ENCODE data around the gene SLC66A3. TPM values are rescaled to one million over a fixed set of nuclear protein-coding genes. Genes with fewer than 3 reads are reported as not detected.

SLC66A3 gene
- polyA plus RNA-seq, 1 donor from 2014 or later = 7.0 TPM

DNA sequence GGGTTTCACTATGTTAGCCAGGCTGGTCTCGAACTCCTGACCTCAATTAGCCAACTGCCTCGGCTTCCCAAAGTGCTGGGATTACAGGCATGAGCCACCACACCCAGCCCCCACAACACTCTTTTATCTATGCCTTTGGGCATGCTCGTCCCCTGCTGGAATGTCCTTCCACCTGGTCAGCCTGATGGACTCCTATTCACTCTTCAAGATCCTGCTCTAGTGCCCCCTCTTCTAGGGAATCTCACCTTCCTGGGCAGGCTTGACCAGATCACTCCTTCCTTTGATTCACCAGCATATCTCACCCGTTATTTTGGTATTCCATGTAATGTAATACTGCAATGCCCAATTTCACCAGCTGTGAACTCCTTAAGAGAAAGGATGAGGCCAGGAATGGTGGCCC is 13.9 kb upstream of the SLC66A3 start:
- no peaks in the 10 kb centered on the region for H3K9me3 ChIP-seq (ENCODE audit: low read length)
- no peak overlapping the region for H3K4me3 ChIP-seq (ENCODE audit: low read length)
- H3F3A ChIP-seq (ENCODE audit: insufficient read depth, low read length, poor library complexity, severe bottlenecking) = no peaks in the 10 kb centered on the region
- H3K4me2 ChIP-seq (ENCODE audit: low read length) = no peak overlapping the region
- no peaks in the 10 kb centered on the region for H3K27me3 ChIP-seq (ENCODE audit: insufficient read depth, low read depth, low read length)
- H3K9ac ChIP-seq (ENCODE audit: low read length) = no peak overlapping the region
- no peaks in the 10 kb centered on the region for H3K79me2 ChIP-seq (replicated peaks; ENCODE audit: insufficient read depth, low read length)
- H2AFZ ChIP-seq (ENCODE audit: low read depth, low read length) = no peak overlapping the region
- TF ChIP-seq RAD21 (conservative IDR thresholded peaks at IDR 0.05) (no peak), EZH2 (IDR thresholded peaks at IDR 0.05; ENCODE audit: borderline replicate concordance, insufficient read depth, low read length, poor library complexity, severe bottlenecking) (no peak), EP300 (conservative IDR thresholded peaks at IDR 0.05; ENCODE audit: poor library complexity, severe bottlenecking) (no peak), SMC3 (conservative IDR thresholded peaks at IDR 0.05; ENCODE audit: poor library complexity) (no peak), MXI1 (conservative IDR thresholded peaks at IDR 0.05; ENCODE audit: poor library complexity, severe bottlenecking) (no peak), TAF1 (IDR thresholded peaks at IDR 0.05; ENCODE audit: low read depth) (no peak), POLR2AphosphoS5 (IDR thresholded peaks at IDR 0.05) (no peak)
- TF ChIP-seq, protein P1, sequence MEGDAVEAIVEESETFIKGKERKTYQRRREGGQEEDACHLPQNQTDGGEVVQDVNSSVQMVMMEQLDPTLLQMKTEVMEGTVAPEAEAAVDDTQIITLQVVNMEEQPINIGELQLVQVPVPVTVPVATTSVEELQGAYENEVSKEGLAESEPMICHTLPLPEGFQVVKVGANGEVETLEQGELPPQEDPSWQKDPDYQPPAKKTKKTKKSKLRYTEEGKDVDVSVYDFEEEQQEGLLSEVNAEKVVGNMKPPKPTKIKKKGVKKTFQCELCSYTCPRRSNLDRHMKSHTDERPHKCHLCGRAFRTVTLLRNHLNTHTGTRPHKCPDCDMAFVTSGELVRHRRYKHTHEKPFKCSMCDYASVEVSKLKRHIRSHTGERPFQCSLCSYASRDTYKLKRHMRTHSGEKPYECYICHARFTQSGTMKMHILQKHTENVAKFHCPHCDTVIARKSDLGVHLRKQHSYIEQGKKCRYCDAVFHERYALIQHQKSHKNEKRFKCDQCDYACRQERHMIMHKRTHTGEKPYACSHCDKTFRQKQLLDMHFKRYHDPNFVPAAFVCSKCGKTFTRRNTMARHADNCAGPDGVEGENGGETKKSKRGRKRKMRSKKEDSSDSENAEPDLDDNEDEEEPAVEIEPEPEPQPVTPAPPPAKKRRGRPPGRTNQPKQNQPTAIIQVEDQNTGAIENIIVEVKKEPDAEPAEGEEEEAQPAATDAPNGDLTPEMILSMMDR (IDR thresholded peaks at IDR 0.05; ENCODE audit: poor library complexity, severe bottlenecking) = no peak
- TF ChIP-seq, protein P2, sequence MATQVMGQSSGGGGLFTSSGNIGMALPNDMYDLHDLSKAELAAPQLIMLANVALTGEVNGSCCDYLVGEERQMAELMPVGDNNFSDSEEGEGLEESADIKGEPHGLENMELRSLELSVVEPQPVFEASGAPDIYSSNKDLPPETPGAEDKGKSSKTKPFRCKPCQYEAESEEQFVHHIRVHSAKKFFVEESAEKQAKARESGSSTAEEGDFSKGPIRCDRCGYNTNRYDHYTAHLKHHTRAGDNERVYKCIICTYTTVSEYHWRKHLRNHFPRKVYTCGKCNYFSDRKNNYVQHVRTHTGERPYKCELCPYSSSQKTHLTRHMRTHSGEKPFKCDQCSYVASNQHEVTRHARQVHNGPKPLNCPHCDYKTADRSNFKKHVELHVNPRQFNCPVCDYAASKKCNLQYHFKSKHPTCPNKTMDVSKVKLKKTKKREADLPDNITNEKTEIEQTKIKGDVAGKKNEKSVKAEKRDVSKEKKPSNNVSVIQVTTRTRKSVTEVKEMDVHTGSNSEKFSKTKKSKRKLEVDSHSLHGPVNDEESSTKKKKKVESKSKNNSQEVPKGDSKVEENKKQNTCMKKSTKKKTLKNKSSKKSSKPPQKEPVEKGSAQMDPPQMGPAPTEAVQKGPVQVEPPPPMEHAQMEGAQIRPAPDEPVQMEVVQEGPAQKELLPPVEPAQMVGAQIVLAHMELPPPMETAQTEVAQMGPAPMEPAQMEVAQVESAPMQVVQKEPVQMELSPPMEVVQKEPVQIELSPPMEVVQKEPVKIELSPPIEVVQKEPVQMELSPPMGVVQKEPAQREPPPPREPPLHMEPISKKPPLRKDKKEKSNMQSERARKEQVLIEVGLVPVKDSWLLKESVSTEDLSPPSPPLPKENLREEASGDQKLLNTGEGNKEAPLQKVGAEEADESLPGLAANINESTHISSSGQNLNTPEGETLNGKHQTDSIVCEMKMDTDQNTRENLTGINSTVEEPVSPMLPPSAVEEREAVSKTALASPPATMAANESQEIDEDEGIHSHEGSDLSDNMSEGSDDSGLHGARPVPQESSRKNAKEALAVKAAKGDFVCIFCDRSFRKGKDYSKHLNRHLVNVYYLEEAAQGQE (IDR thresholded peaks at IDR 0.05; ENCODE audit: borderline replicate concordance) = no peak
- H4K20me1 ChIP-seq (ENCODE audit: insufficient read depth) = no peaks in the 10 kb centered on the region
- no peaks in the 10 kb centered on the region for H3K36me3 ChIP-seq (ENCODE audit: insufficient read depth, low read length)
- no peak overlapping the region for H3K27ac ChIP-seq (ENCODE audit: low read length)
- H3K9me2 ChIP-seq (ENCODE audit: insufficient read depth, low read length) = no peaks in the 10 kb centered on the region

DNA sequence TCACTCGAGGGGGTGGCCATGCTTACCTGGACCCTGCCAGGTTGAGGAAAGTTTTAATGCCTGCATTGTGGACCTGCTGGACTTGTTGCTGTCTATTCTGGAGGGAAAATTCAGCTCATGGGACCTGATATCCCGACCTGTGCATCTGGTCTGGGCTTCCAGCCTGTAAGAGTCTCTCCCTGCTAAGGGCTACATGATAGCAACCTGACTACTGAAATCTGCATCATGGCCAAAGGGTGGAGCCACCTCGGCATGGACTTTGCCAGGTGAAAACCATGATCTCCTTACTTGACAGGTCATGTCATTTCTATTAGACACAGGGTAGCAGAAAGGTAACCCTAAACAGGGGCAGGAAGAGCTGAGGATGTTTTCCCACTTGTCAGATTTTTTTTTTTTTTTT is 12.9 kb upstream of the SLC66A3 start:
- no peak overlapping the region for H3K27ac ChIP-seq (ENCODE audit: low read length)
- no peaks in the 10 kb centered on the region for H3K79me2 ChIP-seq (replicated peaks; ENCODE audit: insufficient read depth, low read length)
- H3K36me3 ChIP-seq (ENCODE audit: insufficient read depth, low read length) = no peaks in the 10 kb centered on the region
- H2AFZ ChIP-seq (ENCODE audit: low read depth, low read length) = no peak overlapping the region
- H3K4me2 ChIP-seq (ENCODE audit: low read length) = no peak overlapping the region
- H3K4me3 ChIP-seq (ENCODE audit: low read length) = no peak overlapping the region
- H3K27me3 ChIP-seq (ENCODE audit: insufficient read depth, low read depth, low read length) = no peaks in the 10 kb centered on the region
- H4K20me1 ChIP-seq (ENCODE audit: insufficient read depth) = no peaks in the 10 kb centered on the region
- H3K9me3 ChIP-seq (ENCODE audit: low read length) = no peaks in the 10 kb centered on the region
- H3K9me2 ChIP-seq (ENCODE audit: insufficient read depth, low read length) = no peaks in the 10 kb centered on the region
- TF ChIP-seq EZH2 (IDR thresholded peaks at IDR 0.05; ENCODE audit: borderline replicate concordance, insufficient read depth, low read length, poor library complexity, severe bottlenecking) = no peak
- TF ChIP-seq EP300 (conservative IDR thresholded peaks at IDR 0.05; ENCODE audit: poor library complexity, severe bottlenecking) = no peak
- no peak for TF ChIP-seq RAD21 (conservative IDR thresholded peaks at IDR 0.05)
- TF ChIP-seq, protein P2 (IDR thresholded peaks at IDR 0.05; ENCODE audit: borderline replicate concordance) = no peak
- no peak for TF ChIP-seq POLR2AphosphoS5 (IDR thresholded peaks at IDR 0.05)
- TF ChIP-seq TAF1 (IDR thresholded peaks at IDR 0.05; ENCODE audit: low read depth) = no peak
- TF ChIP-seq MXI1 (conservative IDR thresholded peaks at IDR 0.05; ENCODE audit: poor library complexity, severe bottlenecking) = no peak
- TF ChIP-seq, protein P1 (IDR thresholded peaks at IDR 0.05; ENCODE audit: poor library complexity, severe bottlenecking) = no peak
- no peak for TF ChIP-seq SMC3 (conservative IDR thresholded peaks at IDR 0.05; ENCODE audit: poor library complexity)
- H3K9ac ChIP-seq (ENCODE audit: low read length) = no peak overlapping the region
- no peaks in the 10 kb centered on the region for H3F3A ChIP-seq (ENCODE audit: insufficient read depth, low read length, poor library complexity, severe bottlenecking)

Data from neural cell (in vitro differentiated cells).